Measurements from ENCODE around the gene EHD3.

GRCh38 chr2:31270822-31271231, 36.9 kb downstream of the EHD3 start:
- TF ChIP-seq, protein P1, sequence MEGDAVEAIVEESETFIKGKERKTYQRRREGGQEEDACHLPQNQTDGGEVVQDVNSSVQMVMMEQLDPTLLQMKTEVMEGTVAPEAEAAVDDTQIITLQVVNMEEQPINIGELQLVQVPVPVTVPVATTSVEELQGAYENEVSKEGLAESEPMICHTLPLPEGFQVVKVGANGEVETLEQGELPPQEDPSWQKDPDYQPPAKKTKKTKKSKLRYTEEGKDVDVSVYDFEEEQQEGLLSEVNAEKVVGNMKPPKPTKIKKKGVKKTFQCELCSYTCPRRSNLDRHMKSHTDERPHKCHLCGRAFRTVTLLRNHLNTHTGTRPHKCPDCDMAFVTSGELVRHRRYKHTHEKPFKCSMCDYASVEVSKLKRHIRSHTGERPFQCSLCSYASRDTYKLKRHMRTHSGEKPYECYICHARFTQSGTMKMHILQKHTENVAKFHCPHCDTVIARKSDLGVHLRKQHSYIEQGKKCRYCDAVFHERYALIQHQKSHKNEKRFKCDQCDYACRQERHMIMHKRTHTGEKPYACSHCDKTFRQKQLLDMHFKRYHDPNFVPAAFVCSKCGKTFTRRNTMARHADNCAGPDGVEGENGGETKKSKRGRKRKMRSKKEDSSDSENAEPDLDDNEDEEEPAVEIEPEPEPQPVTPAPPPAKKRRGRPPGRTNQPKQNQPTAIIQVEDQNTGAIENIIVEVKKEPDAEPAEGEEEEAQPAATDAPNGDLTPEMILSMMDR (IDR thresholded peaks at IDR 0.05 in 8 of 11, conservative IDR thresholded peaks at IDR 0.05 in 3 of 11) = no peak
- TF ChIP-seq POLR2A (IDR thresholded peaks at IDR 0.05) = no peak
- no peak for TF ChIP-seq POLR2AphosphoS5 (IDR thresholded peaks at IDR 0.05)

Data from spleen (tissue), 7 donors.